ENCODE results near the gene JAKMIP1. TPM values are rescaled to one million over a fixed set of nuclear protein-coding genes. Genes with fewer than 3 reads are reported as not detected.

Gene JAKMIP1
- total RNA-seq, 1 donor from 2014 or later = 5.5 TPM

- Histone ChIP-seq H3K4me1 (no peaks in the 10 kb centered on the region), H2AFZ (replicated peaks) (no peak overlapping the region), H3K27ac (no peak overlapping the region), H3K79me2 (ENCODE audit: low read depth) (no peaks in the 10 kb centered on the region), H3K9ac (no peak overlapping the region), H3F3A (ENCODE audit: low read depth) (no peaks in the 10 kb centered on the region), H3K36me3 (no peaks in the 10 kb centered on the region), H3K27me3 (no peaks in the 10 kb centered on the region), H3K9me3 (ENCODE audit: low read depth) (no peaks in the 10 kb centered on the region), H3K4me3 (no peak overlapping the region), H3K4me2 (no peak overlapping the region), H4K20me1 (ENCODE audit: low read depth) (no peaks in the 10 kb centered on the region)
- no peaks in the 10 kb centered on the region for H3K36me3 Mint-ChIP-seq
- no peaks in the 10 kb centered on the region for H3K9me3 Mint-ChIP-seq
- no peak overlapping the region for H3K4me3 Mint-ChIP-seq
- no peak for DNase-seq (ENCODE audit: low spot score)
- H3K4me1 Mint-ChIP-seq = peaks cover 21% of the 10 kb centered on the region
- no peak for TF ChIP-seq EZH2phosphoT487 (IDR thresholded peaks at IDR 0.05)
- TF ChIP-seq, protein P1, sequence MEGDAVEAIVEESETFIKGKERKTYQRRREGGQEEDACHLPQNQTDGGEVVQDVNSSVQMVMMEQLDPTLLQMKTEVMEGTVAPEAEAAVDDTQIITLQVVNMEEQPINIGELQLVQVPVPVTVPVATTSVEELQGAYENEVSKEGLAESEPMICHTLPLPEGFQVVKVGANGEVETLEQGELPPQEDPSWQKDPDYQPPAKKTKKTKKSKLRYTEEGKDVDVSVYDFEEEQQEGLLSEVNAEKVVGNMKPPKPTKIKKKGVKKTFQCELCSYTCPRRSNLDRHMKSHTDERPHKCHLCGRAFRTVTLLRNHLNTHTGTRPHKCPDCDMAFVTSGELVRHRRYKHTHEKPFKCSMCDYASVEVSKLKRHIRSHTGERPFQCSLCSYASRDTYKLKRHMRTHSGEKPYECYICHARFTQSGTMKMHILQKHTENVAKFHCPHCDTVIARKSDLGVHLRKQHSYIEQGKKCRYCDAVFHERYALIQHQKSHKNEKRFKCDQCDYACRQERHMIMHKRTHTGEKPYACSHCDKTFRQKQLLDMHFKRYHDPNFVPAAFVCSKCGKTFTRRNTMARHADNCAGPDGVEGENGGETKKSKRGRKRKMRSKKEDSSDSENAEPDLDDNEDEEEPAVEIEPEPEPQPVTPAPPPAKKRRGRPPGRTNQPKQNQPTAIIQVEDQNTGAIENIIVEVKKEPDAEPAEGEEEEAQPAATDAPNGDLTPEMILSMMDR (IDR thresholded peaks at IDR 0.05) = no peak
- no peak for TF ChIP-seq EZH2 (IDR thresholded peaks at IDR 0.05)
- H3K27me3 Mint-ChIP-seq (ENCODE audit: insufficient read depth, low read depth) = peaks cover 12% of the 10 kb centered on the region
- no peak overlapping the region for H3K27ac Mint-ChIP-seq
Observed at GRCh38 chr4:6088950-6089349, 111.4 kb downstream of the JAKMIP1 start.

- Histone ChIP-seq H3F3A (ENCODE audit: low read depth) (no peaks in the 10 kb centered on the region), H3K9me3 (ENCODE audit: low read depth) (no peaks in the 10 kb centered on the region), H3K9ac (no peak overlapping the region), H3K36me3 (no peaks in the 10 kb centered on the region), H3K4me3 (no peak overlapping the region), H2AFZ (replicated peaks) (no peak overlapping the region), H3K4me1 (no peaks in the 10 kb centered on the region), H3K27me3 (no peaks in the 10 kb centered on the region), H3K79me2 (ENCODE audit: low read depth) (no peaks in the 10 kb centered on the region), H3K4me2 (no peak overlapping the region), H4K20me1 (ENCODE audit: low read depth) (no peaks in the 10 kb centered on the region), H3K27ac (no peak overlapping the region)
- Mint-ChIP-seq H3K36me3 (no peaks in the 10 kb centered on the region), H3K27ac (no peak overlapping the region), H3K4me3 (no peak overlapping the region), H3K4me1 (peaks cover 21% of the 10 kb centered on the region), H3K27me3 (ENCODE audit: insufficient read depth, low read depth) (peaks cover 11% of the 10 kb centered on the region), H3K9me3 (no peaks in the 10 kb centered on the region)
- TF ChIP-seq EZH2phosphoT487 (IDR thresholded peaks at IDR 0.05) (no peak), EZH2 (IDR thresholded peaks at IDR 0.05) (no peak)
- TF ChIP-seq, protein P1 (IDR thresholded peaks at IDR 0.05) = peak; percentile 82
- peak; percentile 79 for DNase-seq (ENCODE audit: low spot score)
Observed at GRCh38 chr4:6087669-6088341, 112.5 kb downstream of the JAKMIP1 start.

- Mint-ChIP-seq H3K4me1 (peaks cover 21% of the 10 kb centered on the region), H3K36me3 (no peaks in the 10 kb centered on the region), H3K27ac (no peak overlapping the region), H3K27me3 (ENCODE audit: insufficient read depth, low read depth) (peaks cover 11% of the 10 kb centered on the region), H3K9me3 (no peaks in the 10 kb centered on the region), H3K4me3 (no peak overlapping the region)
- Histone ChIP-seq H3K27ac (no peak overlapping the region), H4K20me1 (ENCODE audit: low read depth) (no peaks in the 10 kb centered on the region), H3K27me3 (no peaks in the 10 kb centered on the region), H3K4me3 (no peak overlapping the region), H3F3A (ENCODE audit: low read depth) (no peaks in the 10 kb centered on the region), H3K9me3 (ENCODE audit: low read depth) (no peaks in the 10 kb centered on the region), H3K9ac (no peak overlapping the region), H3K4me1 (no peaks in the 10 kb centered on the region), H3K36me3 (no peaks in the 10 kb centered on the region), H2AFZ (replicated peaks) (no peak overlapping the region), H3K79me2 (ENCODE audit: low read depth) (no peaks in the 10 kb centered on the region), H3K4me2 (no peak overlapping the region)
- DNase-seq (ENCODE audit: low spot score) = no peak
- TF ChIP-seq EZH2 (IDR thresholded peaks at IDR 0.05) (no peak), EZH2phosphoT487 (IDR thresholded peaks at IDR 0.05) (no peak)
- TF ChIP-seq, protein P1 (IDR thresholded peaks at IDR 0.05) = no peak
Observed at GRCh38 chr4:6086846-6087245, 113.5 kb downstream of the JAKMIP1 start.

Data from neural progenitor cell (in vitro differentiated cells).